CD4-positive, alpha-beta T cell treated with Interleukin-2 at 100 ng/mL for 4 hours (primary cell): ENCODE data around the gene LAMTOR5.

ENCODE experiments used
- DNase-seq: peaks from one replicate; pipeline ENCODE4 v3.0.0-alpha.2; 2020; ENCODE audit warnings: low spot score

LAMTOR5 gene

DNA sequence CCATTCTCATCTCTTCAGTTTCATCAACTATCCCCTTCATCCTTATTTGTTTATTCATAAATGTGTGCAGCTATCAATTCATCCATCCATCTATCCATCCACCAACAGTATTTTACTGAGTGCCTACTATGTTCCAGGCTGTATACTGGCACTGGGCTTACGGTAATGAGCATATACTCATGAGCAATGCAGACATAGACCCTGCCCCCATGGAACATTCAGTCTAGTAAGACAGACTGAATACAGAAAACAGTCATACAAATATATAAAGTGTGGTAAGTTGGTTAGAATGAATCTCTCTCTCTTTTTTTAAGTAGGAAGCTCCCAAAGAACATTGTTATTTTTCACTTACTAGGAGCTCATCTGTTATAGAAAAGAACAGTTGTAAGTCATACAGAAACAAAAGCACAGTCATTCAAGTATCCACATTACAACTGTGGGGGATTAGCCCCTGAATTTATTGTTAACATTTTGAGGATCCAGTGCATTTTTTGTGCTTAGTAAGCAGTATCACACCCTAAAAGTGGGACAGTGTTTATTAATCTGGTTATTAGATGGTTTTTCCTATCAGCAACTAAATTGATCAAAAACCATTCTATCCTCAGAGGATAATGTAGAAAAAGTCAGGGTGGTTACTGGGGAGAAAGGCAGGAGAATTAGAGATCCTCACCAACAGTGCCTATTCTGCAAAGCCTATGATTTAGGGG lies 20.3 kb downstream of the LAMTOR5 start:
- DNase-seq, result no peak

DNA sequence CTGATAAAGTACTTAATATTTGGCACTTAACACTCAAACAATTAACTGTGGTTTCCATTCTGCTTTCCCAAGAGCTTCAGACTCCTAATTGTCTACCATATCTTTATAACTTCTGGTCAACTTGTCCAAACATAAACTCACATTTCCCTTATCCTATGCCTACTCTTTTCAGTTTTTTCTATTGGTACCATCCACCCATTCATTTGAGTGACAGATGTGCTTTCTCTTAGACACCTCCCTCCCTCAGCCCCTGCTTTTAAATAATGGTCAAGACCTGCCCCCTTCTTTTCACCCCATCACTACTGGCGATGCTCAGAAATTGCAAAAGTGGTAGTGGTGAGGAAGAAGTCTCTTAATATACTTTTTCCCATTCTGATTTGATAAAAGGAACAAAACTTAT lies 22.1 kb downstream of the LAMTOR5 start:
- no peak for DNase-seq

DNA sequence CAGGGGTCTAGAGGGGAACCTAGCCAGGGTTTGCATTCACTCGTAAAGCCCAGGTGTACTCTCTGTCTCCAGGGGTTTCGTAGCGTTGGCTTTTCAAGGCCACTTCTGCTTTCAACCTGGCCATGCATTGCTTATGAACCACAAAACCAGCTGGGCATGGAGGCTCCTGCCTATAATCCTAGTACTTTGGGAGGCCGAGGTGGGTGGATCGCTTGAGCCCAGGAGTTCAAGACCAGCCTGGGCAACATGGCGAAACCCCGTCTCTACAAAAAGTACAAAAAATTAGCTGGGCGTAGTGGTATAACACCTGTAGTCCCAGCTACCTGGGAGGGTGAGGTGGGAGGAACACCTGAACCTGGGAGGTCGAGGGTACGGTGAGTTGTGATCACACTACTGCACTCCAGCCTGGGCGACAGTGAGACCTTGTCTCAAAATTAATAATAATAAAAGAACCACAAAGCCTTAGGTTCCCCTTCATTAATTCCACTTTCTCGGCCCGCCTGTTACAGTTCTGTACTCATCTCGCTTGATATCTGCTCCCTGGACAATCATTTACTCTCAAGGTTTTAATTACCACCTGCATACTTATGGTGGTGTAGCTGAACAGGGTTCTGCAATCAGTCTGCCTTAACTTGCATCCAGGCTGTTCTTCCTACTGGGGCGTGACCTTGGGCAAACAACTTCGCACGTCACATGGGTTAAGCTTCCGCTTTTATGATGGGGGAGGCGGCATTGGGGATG lies 22.7 kb downstream of the LAMTOR5 start:
- no peak for DNase-seq

DNA sequence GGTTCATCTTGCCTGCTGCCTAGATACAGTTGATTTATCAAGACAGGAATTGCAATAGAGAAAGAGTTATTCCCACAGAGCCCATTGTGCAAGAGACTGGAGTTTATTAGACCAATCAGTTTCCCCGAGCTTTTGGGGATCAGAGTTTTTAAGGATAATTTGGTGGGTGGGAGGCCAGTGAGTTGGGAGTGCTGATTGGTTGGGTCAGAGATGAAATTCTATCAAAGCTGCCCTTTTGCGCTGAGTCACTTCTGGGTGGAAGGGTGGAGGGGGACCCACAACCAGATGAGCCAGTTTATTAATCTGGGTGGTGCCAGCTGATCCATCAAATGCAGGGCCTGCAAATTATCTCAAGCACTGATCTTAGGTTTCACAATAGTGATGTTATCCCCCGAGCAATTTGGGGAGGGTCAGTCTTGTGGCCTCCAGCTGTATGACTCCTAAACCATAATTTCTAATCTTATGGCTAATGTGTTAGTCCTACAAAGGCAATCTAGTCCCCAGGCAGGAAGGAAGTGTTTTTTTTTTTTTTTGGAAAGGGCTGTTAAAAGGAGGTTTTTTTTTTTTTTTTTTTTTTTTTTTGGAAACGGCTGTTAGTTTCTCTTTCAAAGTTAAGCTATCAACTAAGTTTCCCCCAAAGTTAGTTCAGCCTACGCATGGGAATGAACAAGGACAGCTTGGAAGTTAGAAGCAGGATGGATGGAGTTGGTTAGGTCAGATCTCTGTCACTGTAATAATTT lies 24.1 kb downstream of the LAMTOR5 start:
- DNase-seq, result no peak

DNA sequence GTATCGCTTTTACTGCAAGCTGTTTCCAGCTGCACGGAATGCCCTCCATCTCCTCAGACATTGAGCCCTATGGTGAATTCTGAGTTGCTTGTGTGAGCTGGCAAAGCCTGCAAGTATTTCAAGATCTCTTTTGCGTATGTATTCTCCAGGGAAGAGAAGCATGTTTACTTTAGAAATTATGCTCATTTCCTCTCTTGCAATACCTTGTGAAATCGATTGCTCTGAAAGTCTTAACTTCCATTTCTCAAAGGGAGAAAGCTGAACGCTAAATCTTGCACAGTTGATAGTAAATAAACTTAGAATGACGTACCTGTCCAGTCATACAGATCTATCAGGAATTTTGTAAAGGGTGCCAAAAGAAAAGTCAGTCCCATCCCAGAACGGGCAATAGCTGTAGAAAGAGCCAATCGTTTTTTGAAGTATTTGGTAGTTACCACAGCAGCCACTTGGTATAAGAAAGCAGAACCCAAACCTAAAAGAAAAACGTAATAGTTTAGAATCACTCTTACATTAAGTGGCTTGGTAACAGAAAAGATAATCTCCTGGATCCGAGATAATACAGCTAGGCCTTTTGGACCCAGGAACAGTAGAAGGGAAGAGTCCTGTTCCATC lies 26.7 kb downstream of the LAMTOR5 start:
- DNase-seq, result no peak

DNA sequence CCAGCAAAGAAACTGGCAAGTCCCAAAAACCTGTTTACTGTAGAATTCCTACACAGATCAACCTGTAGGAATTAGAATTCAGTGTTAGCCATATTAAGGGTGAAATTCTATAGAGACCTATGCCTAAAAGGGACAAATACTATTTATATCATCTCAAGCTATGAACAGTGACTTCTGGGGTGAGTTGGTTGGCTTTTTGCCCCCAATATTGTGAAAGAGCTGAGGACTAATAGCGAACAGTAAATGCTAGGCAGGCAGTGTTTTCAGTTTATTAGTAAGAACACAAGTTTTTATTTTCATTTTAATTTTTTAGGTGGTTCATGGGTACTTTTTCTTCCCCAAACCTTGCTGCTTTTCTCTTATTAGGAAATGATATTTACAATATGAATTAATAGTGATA lies 32.0 kb downstream of the LAMTOR5 start:
- DNase-seq, result no peak

DNA sequence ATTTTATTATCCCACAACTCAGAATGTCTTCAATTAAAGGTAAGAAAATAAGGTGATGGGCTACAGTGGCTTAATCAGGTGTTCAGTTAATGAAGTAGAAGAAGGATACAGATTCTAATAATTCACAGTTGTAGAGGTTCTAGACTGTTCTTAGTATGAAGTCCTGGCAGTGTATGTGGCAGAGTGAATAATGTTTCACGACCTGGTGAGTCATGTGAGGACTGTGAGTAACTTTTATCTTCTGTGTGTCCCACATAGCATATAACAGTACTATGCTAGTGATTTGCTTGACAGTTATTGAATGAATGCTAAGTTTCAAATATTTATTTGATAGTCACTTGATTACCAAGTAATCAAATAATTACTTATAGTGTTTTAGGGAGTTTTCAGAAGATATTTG lies 36.7 kb downstream of the LAMTOR5 start:
- peak; percentile 12 for DNase-seq

DNA sequence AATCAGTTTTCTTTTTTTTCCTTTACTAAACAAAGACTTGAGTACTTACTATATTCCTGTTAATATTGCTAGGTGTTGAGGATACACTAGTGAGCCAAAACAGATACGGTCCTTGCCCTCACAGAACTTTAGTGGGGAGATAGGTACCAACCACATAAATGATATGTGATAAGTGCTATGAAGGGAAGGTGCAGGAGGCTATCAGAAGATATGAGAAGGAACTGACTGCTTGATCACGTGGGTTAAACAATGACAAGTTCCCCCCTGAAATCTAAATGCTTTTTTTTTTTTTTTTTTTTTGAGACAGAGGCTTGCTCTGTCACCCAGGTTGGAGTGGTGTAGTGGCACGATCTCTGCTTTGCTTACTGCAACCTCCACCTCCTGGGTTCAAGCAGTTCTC lies 43.3 kb downstream of the LAMTOR5 start:
- DNase-seq, result no peak

DNA sequence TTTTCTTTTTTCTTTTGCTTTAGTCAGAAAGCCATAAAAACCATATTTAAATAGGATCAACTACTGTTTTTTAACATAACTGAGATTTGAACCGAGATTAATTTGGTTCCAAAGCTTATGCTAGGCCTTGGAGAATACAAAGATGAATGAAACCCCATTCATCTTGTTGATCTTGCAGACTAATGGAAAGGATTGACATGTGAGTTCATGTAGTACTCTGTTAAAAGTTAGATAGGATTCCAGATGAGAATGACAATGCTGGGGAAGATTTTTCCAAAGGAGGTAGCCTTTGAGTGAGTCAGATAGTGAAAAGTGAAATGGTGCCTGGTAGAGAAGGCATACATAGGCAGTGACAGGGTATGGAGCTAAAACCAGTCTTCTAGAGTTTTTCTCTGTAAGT lies 45.6 kb downstream of the LAMTOR5 start:
- DNase-seq, result no peak

DNA sequence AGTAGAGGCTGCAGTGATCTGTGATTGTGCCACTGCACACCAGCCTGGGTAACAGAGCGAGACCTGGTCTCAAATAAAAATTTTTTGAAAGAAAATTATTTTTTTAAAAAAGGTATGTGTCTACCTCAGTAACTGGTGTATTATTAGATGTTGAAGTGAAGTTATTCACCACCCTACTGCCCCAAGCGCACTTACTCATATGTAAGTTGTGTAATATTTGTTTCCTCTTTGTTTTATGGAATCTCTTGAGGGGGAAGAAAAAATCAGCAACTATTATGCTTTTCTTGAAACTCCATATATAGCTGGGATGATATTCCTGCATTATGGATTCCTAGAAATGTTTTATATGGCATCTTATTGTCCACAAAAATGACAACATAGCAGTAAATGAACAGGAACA lies 47.1 kb downstream of the LAMTOR5 start:
- DNase-seq, result no peak

DNA sequence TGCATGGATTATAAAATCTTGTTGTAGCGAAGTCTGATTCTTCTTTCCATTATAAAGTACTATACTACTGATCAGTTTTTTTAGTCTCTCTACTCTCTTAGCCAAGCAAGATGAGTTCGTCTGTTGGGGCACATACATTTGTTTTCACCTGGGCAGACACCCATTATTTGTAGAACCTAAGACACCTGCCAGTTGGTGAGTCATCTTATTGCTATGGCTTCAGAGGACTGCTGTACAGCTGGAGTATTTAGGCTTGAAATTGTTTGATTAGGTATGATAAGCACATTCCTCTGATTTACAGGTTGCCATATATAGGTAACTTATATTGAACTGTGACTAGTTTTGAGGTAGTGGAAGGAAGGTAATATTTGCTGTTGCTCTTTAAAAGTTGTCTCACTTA lies 51.1 kb downstream of the LAMTOR5 start:
- no peak for DNase-seq

DNA sequence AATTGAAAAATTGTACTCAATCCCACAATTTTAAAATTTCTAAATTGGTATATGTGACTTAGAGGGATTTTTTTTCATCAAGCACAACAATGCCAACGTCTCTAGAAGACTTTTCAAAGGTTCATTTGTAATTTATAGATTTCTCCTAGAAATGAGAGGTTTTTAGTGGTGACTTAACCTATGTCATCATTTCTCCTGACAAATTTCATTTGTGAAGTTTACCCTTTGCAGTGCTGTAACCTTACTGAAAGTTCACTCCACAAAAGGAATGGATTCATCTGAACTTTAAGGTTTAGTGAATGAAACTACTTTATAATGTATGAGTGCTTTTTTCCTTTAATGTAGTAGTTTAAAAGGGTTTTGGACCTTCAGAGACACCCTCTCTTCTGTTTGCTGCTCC lies 52.2 kb downstream of the LAMTOR5 start:
- no peak for DNase-seq
